ENCODE measurements around the gene ALG11.

- TF ChIP-seq CTCF (conservative IDR thresholded peaks at IDR 0.05; ENCODE audit: low read depth, low read length) (no peak), EZH2 (IDR thresholded peaks at IDR 0.05; ENCODE audit: low read length, unreplicated experiment) (no peak)
Measured at GRCh38 chr13:52067237-52067636, 55.0 kb downstream of the ALG11 start.

Measured in PC-3 (cell line).